Neural progenitor cell (in vitro differentiated cells): ENCODE results near the gene ROM1. TPM values are rescaled to one million over a fixed set of nuclear protein-coding genes. Genes with fewer than 3 reads are reported as not detected.

Source experiments
- DNase-seq: peaks from one replicate; pipeline ENCODE4 v3.0.0-alpha.2; 2016; ENCODE audit warnings: low spot score
- H2AFZ ChIP-seq: fragments of 200-600 bp; sonication (generic); replicated peaks from 2 replicates; pipeline ENCODE4 v1.6.1; 2016; ENCODE audit warnings: antibody characterized with exemption
- H3F3A ChIP-seq: fragments of 200-600 bp; sonication (generic); 2 replicates; pipeline ENCODE4 v1.6.1; 2016; ENCODE audit warnings: antibody characterized with exemption, low read depth
- H3K27ac ChIP-seq: fragments of 200-600 bp; sonication (generic); 2 replicates; pipeline ENCODE4 v1.5.1; 2016; ENCODE audit warnings: mild to moderate bottlenecking
- H3K27me3 ChIP-seq: fragments of 200-600 bp; sonication (generic); 2 replicates; pipeline ENCODE4 v1.6.1; 2016; ENCODE audit warnings: mild to moderate bottlenecking, moderate library complexity
- H3K36me3 ChIP-seq: fragments of 200-600 bp; sonication (generic); 2 replicates; pipeline ENCODE4 v1.5.1; 2016
- H3K4me1 ChIP-seq: fragments of 200-600 bp; sonication (generic); 2 replicates; pipeline ENCODE4 v1.6.1; 2016; ENCODE audit warnings: mixed run types
- H3K4me2 ChIP-seq: fragments of 200-600 bp; sonication (generic); 2 replicates; pipeline ENCODE4 v1.6.1; 2016
- H3K4me3 ChIP-seq: fragments of 200-600 bp; sonication (generic); 2 replicates; pipeline ENCODE4 v1.5.1; 2016
- H3K79me2 ChIP-seq: fragments of 200-600 bp; sonication (generic); 2 replicates; pipeline ENCODE4 v1.6.1; 2016; ENCODE audit warnings: low read depth
- H3K9ac ChIP-seq: fragments of 200-600 bp; sonication (generic); 2 replicates; pipeline ENCODE4 v1.6.1; 2016
- H3K9me3 ChIP-seq: fragments of 200-600 bp; sonication (generic); 2 replicates; pipeline ENCODE4 v1.5.1; 2016; ENCODE audit warnings: low read depth
- H4K20me1 ChIP-seq: fragments of 200-600 bp; sonication (generic); 2 replicates; pipeline ENCODE4 v1.6.1; 2016; ENCODE audit warnings: low read depth
- H3K27ac Mint-ChIP-seq: 3 replicates; pipeline ENCODE4 v1.8.0; 2021; ENCODE audit warnings: mixed read lengths
- H3K27me3 Mint-ChIP-seq: 2 replicates; pipeline ENCODE4 v1.8.0; 2022; ENCODE audit warnings: low read depth, mild to moderate bottlenecking, inconsistent platforms, moderate library complexity, mixed read lengths; ENCODE audit not compliant: insufficient read depth
- H3K36me3 Mint-ChIP-seq: 3 replicates; pipeline ENCODE4 v1.8.0; 2021; ENCODE audit warnings: mixed read lengths
- H3K4me1 Mint-ChIP-seq: 3 replicates; pipeline ENCODE4 v1.8.0; 2021; ENCODE audit warnings: mixed read lengths
- H3K4me3 Mint-ChIP-seq: 3 replicates; pipeline ENCODE4 v1.8.0; 2021; ENCODE audit warnings: mild to moderate bottlenecking, moderate library complexity, mixed read lengths
- H3K9me3 Mint-ChIP-seq: 3 replicates; pipeline ENCODE4 v1.8.0; 2020; ENCODE audit warnings: mixed read lengths
- EZH2 ChIP-seq: fragments of 200-600 bp; sonication (generic); IDR thresholded peaks from 2 replicates; pipeline ENCODE4 v1.6.1; 2017; ENCODE audit warnings: antibody characterized with exemption, mild to moderate bottlenecking, moderate library complexity
- EZH2phosphoT487 ChIP-seq: fragments of 200-600 bp; sonication (generic); IDR thresholded peaks from 2 replicates; pipeline ENCODE4 v1.6.1; 2017; ENCODE audit warnings: antibody characterized with exemption
- total RNA-seq: library from RNA; depleted of rRNA; stranded (reverse); fragments of >200 nt; gene quantifications from 2 replicates; pipeline ENCODE4 v1.2.3, GENCODE V29; 2015; ENCODE audit warnings: low replicate concordance
- TF ChIP-seq, protein P1 (sequence below): fragments of 200-600 bp; sonication (generic); IDR thresholded peaks from 2 replicates; pipeline ENCODE4 v1.5.1; 2017; ENCODE audit warnings: antibody characterized with exemption, mild to moderate bottlenecking

The ROM1 gene
- total RNA-seq, 1 donor from 2014 or later: not detected

DNA sequence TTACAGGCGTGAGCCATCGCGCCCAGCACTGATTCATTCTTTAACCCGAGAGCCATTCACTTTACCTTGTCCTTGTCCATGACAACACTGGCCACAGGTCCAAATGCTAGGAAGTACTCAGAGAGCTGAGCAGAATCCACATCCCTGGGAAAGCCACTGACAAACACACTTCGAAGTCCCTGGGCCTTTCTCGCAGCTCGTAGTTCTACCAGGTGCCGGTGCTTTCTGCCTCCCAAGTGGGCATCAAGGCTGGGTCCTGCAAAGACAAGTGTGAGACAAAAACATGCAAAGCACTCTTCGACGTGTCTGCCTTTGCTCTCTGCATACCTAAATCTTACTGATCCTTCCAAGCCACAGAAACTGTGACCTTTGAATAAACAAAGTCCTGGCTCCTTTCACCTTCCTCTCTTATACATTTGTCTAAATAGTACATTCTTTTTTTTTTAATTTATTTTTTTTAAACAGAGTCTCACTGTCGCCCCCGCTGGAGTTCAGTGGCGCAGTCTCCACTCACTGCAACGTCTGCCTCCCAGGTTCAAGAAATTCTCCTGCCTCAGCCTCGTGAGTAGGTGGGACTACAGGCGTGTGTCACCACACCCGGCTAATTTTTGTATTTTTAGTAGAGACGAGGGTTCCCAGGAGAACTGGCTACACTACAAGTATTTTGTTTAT lies 24.0 kb upstream of the ROM1 start:
- Histone ChIP-seq H3K9me3 (no peaks in the 10 kb centered on the region), H2AFZ (no peak overlapping the region), H3K27me3 (no peaks in the 10 kb centered on the region), H3K36me3 (no peaks in the 10 kb centered on the region), H3F3A (peaks cover 45% of the 10 kb centered on the region), H3K4me2 (no peak overlapping the region), H4K20me1 (peaks cover 5% of the 10 kb centered on the region), H3K79me2 (peaks cover 20% of the 10 kb centered on the region), H3K4me1 (peaks cover 6% of the 10 kb centered on the region), H3K4me3 (no peak overlapping the region), H3K27ac (no peak overlapping the region), H3K9ac (no peak overlapping the region)
- Mint-ChIP-seq H3K4me1 (peaks cover 24% of the 10 kb centered on the region), H3K36me3 (peaks cover 12% of the 10 kb centered on the region), H3K27ac (no peak overlapping the region), H3K4me3 (peak overlapping the region; percentile 92), H3K9me3 (no peaks in the 10 kb centered on the region), H3K27me3 (no peaks in the 10 kb centered on the region)
- no peak for TF ChIP-seq EZH2
- TF ChIP-seq, protein P1, sequence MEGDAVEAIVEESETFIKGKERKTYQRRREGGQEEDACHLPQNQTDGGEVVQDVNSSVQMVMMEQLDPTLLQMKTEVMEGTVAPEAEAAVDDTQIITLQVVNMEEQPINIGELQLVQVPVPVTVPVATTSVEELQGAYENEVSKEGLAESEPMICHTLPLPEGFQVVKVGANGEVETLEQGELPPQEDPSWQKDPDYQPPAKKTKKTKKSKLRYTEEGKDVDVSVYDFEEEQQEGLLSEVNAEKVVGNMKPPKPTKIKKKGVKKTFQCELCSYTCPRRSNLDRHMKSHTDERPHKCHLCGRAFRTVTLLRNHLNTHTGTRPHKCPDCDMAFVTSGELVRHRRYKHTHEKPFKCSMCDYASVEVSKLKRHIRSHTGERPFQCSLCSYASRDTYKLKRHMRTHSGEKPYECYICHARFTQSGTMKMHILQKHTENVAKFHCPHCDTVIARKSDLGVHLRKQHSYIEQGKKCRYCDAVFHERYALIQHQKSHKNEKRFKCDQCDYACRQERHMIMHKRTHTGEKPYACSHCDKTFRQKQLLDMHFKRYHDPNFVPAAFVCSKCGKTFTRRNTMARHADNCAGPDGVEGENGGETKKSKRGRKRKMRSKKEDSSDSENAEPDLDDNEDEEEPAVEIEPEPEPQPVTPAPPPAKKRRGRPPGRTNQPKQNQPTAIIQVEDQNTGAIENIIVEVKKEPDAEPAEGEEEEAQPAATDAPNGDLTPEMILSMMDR: peak; percentile 42
- no peak for DNase-seq

DNA sequence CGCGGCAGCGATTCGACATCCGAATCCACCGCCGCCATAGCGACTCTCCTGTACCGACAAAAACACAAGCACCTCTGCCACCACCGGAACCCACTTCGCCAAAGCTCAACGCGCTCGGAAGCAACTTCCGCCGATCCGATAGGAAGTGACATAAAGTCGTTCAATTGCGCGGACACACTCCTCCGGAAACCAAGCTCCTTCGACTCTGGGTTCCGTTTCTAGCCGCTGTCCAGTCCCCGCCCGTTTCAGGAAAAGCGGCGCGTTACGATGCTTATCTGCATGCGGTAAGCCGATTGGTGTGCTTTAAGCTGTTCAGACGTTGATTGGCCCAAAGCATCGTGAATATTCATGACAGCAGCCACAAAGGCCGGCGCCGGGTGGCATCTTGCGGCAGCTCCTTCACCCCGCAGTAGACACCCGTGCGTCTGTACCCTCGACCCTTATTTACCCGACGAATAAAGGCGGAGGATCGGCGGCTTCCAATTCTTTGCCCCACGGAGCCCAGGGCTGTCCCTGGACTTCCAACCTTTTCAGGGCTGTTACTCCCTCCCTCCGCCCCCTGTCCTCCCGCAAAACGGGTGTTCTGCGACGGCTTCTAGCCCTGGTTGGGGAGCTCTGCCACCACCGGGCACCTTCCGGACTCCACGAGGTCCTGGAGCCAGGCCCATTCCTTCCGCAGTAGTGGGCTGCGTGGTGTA lies 21.5 kb upstream of the ROM1 start, which contains the start of gene TUT1:
Gene TUT1 (minus strand): TSS at position 76 of the 698 bp plus-strand sequence. CDS start 38 bp downstream, at position 38.
- Mint-ChIP-seq H3K27me3 (peaks cover 2% of the 10 kb centered on the region), H3K27ac (peak within 1 kb of the TSS; percentile 76), H3K4me1 (peaks cover 24% of the 10 kb centered on the region), H3K9me3 (no peaks in the 10 kb centered on the region), H3K36me3 (peaks cover 13% of the 10 kb centered on the region), H3K4me3 (peak within 1 kb of the TSS; percentile 92)
- peak; percentile 100 for DNase-seq
- Histone ChIP-seq H3K4me3 (peak within 1 kb of the TSS; percentile 84), H3F3A (peaks cover 65% of the 10 kb centered on the region), H3K9me3 (no peaks in the 10 kb centered on the region), H3K36me3 (no peaks in the 10 kb centered on the region), H3K79me2 (peaks cover 17% of the 10 kb centered on the region), H4K20me1 (peaks cover 5% of the 10 kb centered on the region), H3K4me2 (peak within 1 kb of the TSS; percentile 89), H2AFZ (peak within 1 kb of the TSS; percentile 91), H3K27me3 (no peaks in the 10 kb centered on the region), H3K27ac (peak within 1 kb of the TSS; percentile 72), H3K4me1 (peaks cover 6% of the 10 kb centered on the region), H3K9ac (peak within 1 kb of the TSS; percentile 74)
- TF ChIP-seq EZH2 (peak; percentile 47), EZH2phosphoT487 (peak; percentile 41)
- TF ChIP-seq, protein P1: no peak

DNA sequence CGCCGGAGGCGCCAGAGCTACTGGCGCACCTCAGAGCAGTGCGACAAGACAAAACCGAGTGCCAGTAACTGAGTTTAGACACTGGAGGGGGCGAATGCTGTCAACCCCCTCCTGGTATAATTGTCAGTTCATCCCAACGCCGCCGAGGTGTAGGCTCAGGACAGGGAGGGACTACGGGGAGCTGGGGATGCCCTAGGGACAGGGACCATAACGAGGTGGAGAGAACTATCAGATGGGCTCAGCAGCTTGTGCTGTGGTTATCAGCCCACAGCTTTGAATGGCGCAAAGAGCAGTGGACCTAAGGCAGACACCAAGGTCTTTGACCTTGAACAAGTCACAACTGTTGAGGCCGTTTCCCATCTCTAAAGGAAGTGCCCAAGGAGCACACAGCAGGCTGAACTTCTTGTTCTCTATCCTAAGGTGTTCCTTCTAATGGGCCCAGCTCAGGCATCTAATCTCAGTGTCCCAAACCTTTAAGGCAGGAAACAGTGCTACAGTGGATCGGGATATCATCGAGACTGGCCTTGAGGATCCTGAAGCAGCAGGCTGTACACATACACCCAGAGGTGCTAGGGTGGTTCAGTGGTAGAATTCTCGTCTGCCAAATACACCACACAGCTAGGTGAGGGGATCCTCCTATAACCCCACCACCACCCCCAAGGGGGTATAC lies 20.8 kb upstream of the ROM1 start:
- peak overlapping the region; percentile 59 for H3K4me3 ChIP-seq
- H3K27ac ChIP-seq: no peak overlapping the region
- peaks cover 17% of the 10 kb centered on the region for H3K36me3 Mint-ChIP-seq
- H2AFZ ChIP-seq: peak overlapping the region; percentile 91
- peaks cover 24% of the 10 kb centered on the region for H3K4me1 Mint-ChIP-seq
- peaks cover 2% of the 10 kb centered on the region for H3K27me3 Mint-ChIP-seq
- H3K9me3 Mint-ChIP-seq: no peaks in the 10 kb centered on the region
- no peak for DNase-seq
- peaks cover 5% of the 10 kb centered on the region for H4K20me1 ChIP-seq
- H3K4me3 Mint-ChIP-seq: peak overlapping the region; percentile 92
- TF ChIP-seq EZH2phosphoT487 (no peak), EZH2 (peak; percentile 2)
- TF ChIP-seq, protein P1: peak; percentile 7
- no peaks in the 10 kb centered on the region for H3K36me3 ChIP-seq
- H3K79me2 ChIP-seq: peaks cover 17% of the 10 kb centered on the region
- peak overlapping the region; percentile 89 for H3K4me2 ChIP-seq
- no peak overlapping the region for H3K9ac ChIP-seq
- H3K27ac Mint-ChIP-seq: peak overlapping the region; percentile 76
- H3F3A ChIP-seq: peaks cover 65% of the 10 kb centered on the region
- no peaks in the 10 kb centered on the region for H3K9me3 ChIP-seq
- H3K4me1 ChIP-seq: peaks cover 6% of the 10 kb centered on the region
- H3K27me3 ChIP-seq: no peaks in the 10 kb centered on the region
